Esophagus squamous epithelium (tissue), 4 donors: ENCODE measurements around the gene ANTXR1.

Experiments
- CTCF ChIP-seq, 6 experiments: fragments of 450-650 bp in 4 of 6; fragments of 200-600 bp in 2 of 6; sonication (generic) in 2 of 6; IDR thresholded peaks; one replicate each; pipeline ENCODE4 v1.5.1; 2016 to 2019; ENCODE audit warnings: antibody characterized with exemption in 6 of 6, mild to moderate bottlenecking in 4 of 6, moderate library complexity in 4 of 6
- POLR2A ChIP-seq, 4 donors: fragments of 450-650 bp; IDR thresholded peaks; one replicate each; pipeline ENCODE4 v1.6.1; 2017; ENCODE audit warnings: antibody characterized with exemption in 4 of 4, mild to moderate bottlenecking in 4 of 4, moderate library complexity in 3 of 4

GRCh38 chr2:69138247-69138772 is 125.3 kb downstream of the ANTXR1 start:
- no peak for TF ChIP-seq CTCF (IDR thresholded peaks at IDR 0.05)
- no peak for TF ChIP-seq POLR2A (IDR thresholded peaks at IDR 0.05)
